Measurements from ENCODE around the gene ANTXRL.

Gene ANTXRL

DNA sequence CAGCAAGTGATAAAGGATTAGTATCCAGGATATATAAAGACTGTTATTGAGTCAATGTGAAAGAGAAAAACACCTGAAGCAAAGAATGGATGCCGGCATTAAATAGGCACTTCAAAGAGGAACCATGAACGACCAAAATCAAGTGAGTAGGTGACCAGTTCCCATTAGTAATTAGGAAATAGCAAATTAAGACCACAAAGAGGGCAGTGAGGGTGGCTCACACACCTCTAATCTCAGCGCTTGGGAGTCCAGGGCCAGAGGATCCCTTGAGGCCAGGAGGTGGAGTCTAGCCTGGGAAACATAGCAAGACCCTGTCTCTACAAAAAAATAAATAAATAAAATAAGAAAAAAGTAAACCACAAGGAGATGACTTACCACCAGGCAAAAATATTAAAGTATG, 1.5 kb upstream of the ANTXRL start:
- H3K4me3 ChIP-seq (ENCODE audit: low read depth, low read length), result no peak overlapping the region
- TF ChIP-seq, protein P1, sequence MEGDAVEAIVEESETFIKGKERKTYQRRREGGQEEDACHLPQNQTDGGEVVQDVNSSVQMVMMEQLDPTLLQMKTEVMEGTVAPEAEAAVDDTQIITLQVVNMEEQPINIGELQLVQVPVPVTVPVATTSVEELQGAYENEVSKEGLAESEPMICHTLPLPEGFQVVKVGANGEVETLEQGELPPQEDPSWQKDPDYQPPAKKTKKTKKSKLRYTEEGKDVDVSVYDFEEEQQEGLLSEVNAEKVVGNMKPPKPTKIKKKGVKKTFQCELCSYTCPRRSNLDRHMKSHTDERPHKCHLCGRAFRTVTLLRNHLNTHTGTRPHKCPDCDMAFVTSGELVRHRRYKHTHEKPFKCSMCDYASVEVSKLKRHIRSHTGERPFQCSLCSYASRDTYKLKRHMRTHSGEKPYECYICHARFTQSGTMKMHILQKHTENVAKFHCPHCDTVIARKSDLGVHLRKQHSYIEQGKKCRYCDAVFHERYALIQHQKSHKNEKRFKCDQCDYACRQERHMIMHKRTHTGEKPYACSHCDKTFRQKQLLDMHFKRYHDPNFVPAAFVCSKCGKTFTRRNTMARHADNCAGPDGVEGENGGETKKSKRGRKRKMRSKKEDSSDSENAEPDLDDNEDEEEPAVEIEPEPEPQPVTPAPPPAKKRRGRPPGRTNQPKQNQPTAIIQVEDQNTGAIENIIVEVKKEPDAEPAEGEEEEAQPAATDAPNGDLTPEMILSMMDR (IDR thresholded peaks at IDR 0.05; ENCODE audit: control insufficient read depth, extremely low read depth, insufficient read depth), result no peak
- no peak for DNase-seq (ENCODE audit: low read depth)

DNA sequence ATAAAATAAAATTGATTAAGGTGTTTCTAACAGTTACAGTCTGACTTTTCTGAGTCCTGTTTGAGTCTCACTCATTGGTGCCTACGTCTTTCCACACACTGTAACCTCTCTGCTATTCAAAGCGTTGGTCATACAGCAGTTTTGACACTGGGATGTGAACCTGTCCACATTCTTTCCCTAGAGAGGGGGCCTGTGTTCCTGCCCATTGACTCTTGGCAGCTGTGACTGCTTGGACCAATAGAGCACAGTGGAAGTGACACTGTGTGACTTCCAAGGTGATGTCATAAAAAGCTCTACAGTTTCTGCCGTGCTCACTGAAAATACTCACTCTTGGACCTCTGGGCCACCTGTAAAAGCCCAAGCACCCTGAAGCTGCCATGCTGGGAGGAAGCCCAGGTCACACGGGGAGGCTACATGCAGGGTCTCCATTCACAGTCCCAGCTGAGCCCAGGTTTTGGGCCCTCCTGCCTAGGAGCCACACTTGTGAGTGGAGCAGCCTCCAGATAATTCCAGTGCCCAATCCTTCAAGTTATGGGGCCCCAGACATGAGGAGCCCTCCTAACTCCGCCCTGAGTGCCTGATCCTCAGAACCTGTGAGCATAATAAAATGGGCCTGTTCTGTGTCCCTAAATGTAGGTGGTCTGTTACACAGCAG, 704 bp upstream of the ANTXRL start:
- no peak overlapping the region for H3K4me3 ChIP-seq (ENCODE audit: low read depth, low read length)
- TF ChIP-seq, protein P1 (IDR thresholded peaks at IDR 0.05; ENCODE audit: control insufficient read depth, extremely low read depth, insufficient read depth), result no peak
- DNase-seq (ENCODE audit: low read depth), result no peak

DNA sequence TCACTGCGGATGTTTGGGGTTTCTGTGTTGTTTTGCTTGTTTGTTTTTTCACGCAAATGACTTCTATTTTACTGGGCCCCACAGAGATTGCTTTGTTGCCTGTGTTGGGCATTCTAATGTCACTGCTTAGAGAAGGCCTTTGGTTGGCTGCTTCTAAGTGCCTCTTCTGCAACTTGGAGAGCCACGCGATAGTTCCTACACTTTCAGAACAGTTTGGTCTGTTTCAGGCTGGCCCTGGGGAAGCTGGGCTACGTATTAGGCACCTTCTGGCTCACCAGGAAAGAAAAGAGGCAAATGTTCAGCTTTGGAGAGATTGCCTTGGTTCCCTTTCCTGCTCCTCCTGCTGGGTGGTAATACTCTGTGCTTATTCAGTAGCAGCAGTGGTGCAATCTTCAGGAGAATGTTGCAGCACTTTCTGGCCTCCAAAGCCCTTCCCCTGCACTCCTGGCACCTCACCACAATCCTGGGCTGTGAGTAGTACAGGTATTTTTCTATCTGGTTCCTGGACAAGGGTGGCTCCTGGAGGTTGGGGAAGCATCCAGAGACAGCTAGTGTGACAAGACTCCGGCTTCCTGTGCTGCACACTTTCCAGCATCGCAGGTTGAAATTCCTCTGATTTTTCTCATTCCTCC, 1.2 kb downstream of the ANTXRL start:
- no peak overlapping the region for H3K4me3 ChIP-seq (ENCODE audit: low read depth, low read length)
- no peak for DNase-seq (ENCODE audit: low read depth)
- TF ChIP-seq, protein P1 (IDR thresholded peaks at IDR 0.05; ENCODE audit: control insufficient read depth, extremely low read depth, insufficient read depth), result no peak

DNA sequence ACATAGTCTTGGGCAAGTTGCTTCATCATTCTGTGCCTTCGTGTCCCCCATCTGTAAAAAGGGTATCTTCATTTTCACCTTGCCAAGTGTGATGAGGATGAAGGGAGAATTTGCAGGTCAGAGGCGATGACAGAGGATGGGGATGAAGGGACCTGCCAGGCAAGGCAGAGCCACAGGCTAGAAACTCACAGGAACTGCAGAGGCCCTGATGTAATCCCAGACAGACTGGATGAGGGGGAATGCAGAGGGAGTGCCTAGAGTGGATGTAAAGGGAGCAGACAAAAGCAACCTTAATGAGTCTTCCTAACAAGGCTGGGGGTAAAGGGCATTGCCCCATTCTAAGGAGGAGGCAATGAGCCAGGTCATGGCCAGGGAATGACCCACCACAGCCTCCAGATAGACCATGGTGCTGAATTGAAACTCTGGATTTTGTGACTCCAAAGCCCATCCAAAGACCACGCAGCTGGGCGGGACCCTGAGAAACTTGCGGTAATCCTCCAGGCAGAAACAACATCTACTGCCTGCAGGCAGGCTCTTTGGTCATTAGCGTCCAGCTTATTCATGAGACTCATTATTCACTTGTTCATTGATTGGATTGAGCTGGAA, 1.9 kb downstream of the ANTXRL start:
- TF ChIP-seq, protein P1 (IDR thresholded peaks at IDR 0.05; ENCODE audit: control insufficient read depth, extremely low read depth, insufficient read depth), result no peak
- no peak overlapping the region for H3K4me3 ChIP-seq (ENCODE audit: low read depth, low read length)
- DNase-seq (ENCODE audit: low read depth), result no peak

DNA sequence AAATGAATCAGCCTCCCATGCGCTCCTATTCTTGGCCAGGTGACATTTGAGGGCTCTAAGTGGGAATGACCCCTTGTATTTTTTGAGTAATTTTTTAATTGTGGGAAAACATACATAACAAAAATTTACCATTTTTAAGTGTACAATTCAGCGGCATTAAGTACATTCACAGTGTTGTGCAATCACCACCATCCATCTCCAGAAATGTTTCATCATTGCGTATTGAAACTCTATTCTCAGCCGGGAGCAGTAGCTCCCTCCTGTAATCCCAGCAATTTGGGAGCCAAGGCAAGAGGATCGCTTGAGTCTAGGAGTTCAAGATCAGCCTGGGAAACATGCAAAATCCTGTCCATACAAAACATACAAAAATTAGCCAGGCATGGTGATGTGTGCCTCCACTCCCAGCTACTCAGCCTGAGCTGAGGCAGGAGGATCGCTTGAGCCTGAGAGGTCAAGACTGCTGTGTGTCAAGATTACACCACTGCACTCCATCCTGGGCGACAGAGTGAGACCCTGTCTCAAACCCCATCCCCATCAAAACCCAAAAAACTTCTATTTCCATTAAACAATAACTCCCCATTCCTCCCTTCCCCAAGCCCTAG, 2.5 kb downstream of the ANTXRL start:
- TF ChIP-seq, protein P1 (IDR thresholded peaks at IDR 0.05; ENCODE audit: control insufficient read depth, extremely low read depth, insufficient read depth), result no peak
- H3K4me3 ChIP-seq (ENCODE audit: low read depth, low read length), result no peak overlapping the region
- DNase-seq (ENCODE audit: low read depth), result no peak

DNA sequence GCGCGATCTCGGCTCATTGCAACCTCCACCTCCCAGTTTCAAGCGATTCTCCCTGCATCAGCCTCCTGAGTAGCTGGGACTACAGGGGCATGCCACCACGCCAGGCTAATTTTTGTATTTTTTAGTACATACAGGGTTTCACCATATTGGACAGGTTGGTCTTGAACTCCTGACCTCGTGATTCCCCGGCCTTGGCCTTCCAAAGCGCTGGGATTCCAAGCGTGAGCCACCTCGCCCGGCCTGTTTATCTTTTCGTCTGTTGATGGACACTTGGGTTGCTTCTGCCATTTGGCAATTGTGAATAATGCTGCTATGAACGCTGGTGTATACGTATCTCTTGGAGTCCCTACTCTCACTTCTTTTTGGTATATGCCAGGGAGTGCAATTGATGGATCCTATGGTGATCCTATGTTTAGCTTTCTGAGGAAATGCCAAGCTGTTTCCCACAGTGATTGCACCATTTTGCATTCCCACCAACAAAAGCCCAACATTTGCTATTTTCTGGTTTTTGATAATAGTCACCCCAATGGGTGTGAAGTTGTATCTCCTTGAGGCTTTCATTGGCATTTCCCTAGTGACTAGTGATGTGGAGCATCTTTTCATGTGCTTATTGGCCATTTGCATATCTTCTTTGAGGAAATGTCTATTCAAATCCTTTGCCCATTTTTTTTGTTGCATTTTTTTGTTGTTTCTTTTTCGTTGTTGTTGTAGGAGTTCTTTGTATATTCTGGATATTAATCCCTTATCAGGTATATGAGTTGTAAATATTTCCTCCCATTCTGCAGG, 3.5 kb downstream of the ANTXRL start:
- TF ChIP-seq, protein P1 (IDR thresholded peaks at IDR 0.05; ENCODE audit: control insufficient read depth, extremely low read depth, insufficient read depth), result no peak
- DNase-seq (ENCODE audit: low read depth), result no peak
- H3K4me3 ChIP-seq (ENCODE audit: low read depth, low read length), result no peak overlapping the region

Measured in LNCaP clone FGC (cell line).